HCT116 (cell line): ENCODE measurements around the gene RNF4. TPM values are rescaled to one million over a fixed set of nuclear protein-coding genes. Genes with fewer than 3 reads are reported as not detected.
A peak's percentile ranks its signal among the peaks of the same experiment; 100 is the strongest.

Experiments
- ATAC-seq: fragments of 200-7000 bp; cut with Tn5 transposase; 2 replicates; pipeline ENCODE4 v1.9.1; 2020; ENCODE audit warnings: mild to moderate bottlenecking, moderate library complexity
- BruUV-seq: library from RNA; stranded (reverse); fragments of 400-500 nt; replicated peaks from 2 replicates; lab custom pipeline; 2021; lab: Mats Ljungman, UMichigan
- CTCF ChIA-PET: fragments of 300-600 bp; sonication (Branson Sonifier 250); formaldehyde crosslinking; loops from one replicate; lab custom pipeline; 2021; ENCODE audit warnings: antibody characterized with exemption; lab: Charles Lee
- POLR2A ChIA-PET: fragments of 300-600, 350-600 bp; sonication (Branson Sonifier 250); formaldehyde crosslinking; loops from one replicate; lab custom pipeline; 2021; ENCODE audit warnings: antibody characterized with exemption; lab: Charles Lee
- RAD21 ChIA-PET, 2 experiments: fragments of 300-600 bp; sonication (Branson Sonifier 250); formaldehyde crosslinking; loops; one replicate each; lab custom pipeline; 2023; ENCODE audit warnings: low total read pairs in 2 of 2; ENCODE audit not compliant: uncharacterized antibody in 2 of 2, unreplicated experiment in 2 of 2, low non-redundant PET in 1 of 2; lab: Charles Lee
- DNase-seq: peaks from one replicate; pipeline ENCODE4 v3.0.0-alpha.2; 2010; ENCODE audit warnings: low read depth, low spot score
- H2AFZ ChIP-seq: fragments of 200-600 bp; shearing (Covaris generic), sonication (generic); 2 replicates; pipeline ENCODE4 v1.6.1; 2017; ENCODE audit warnings: low read depth, mixed run types, mixed read lengths, antibody characterized with exemption, low read length; ENCODE audit not compliant: poor library complexity, severe bottlenecking
- H3K27ac ChIP-seq: 2 replicates; pipeline ENCODE4 v1.5.1; 2012; ENCODE audit warnings: low read depth, low read length
- H3K27me3 ChIP-seq: fragments of 200-600 bp; sonication (generic); 2 replicates; pipeline ENCODE4 v1.6.1; 2016; ENCODE audit warnings: mixed run types, low read length, mixed read lengths; ENCODE audit not compliant: insufficient read depth
- H3K36me3 ChIP-seq, 2 experiments: fragments of 200-500 bp in 1 of 2; fragments of 200-600 bp in 1 of 2; sonication (Bioruptor generic) in 1 of 2; sonication (generic) in 1 of 2; 2 replicates each; pipeline versions ENCODE4 v1.5.1 to v1.6.1; 2014 to 2016; ENCODE audit warnings: low read length in 2 of 2, inconsistent platforms in 1 of 2, mixed read lengths in 1 of 2, mixed run types in 1 of 2; ENCODE audit not compliant: insufficient read depth in 2 of 2, control insufficient read depth in 1 of 2
- H3K4me1 ChIP-seq, 2 experiments: fragments of 200-600 bp in 1 of 2; sonication (generic) in 1 of 2; 2 replicates each; pipeline versions ENCODE4 v1.5.1 to v1.6.1; 2012 to 2017; ENCODE audit warnings: low read length in 2 of 2, inconsistent platforms in 1 of 2, mild to moderate bottlenecking in 1 of 2, mixed read lengths in 1 of 2, mixed run types in 1 of 2, moderate library complexity in 1 of 2; ENCODE audit not compliant: insufficient read depth in 2 of 2, control insufficient read depth in 1 of 2
- H3K4me2 ChIP-seq: fragments of 200-600 bp; sonication (generic); 2 replicates; pipeline ENCODE4 v1.6.1; 2017; ENCODE audit warnings: mixed run types, low read length, mixed read lengths
- H3K4me3 ChIP-seq, 2 experiments: fragments of 200-600 bp in 1 of 2; sonication (generic) in 1 of 2; replicated peaks in 1 of 2; 2 replicates each; pipeline ENCODE4 v1.5.1; 2011 to 2016; ENCODE audit warnings: low read length in 2 of 2, control low read depth in 1 of 2, low read depth in 1 of 2, mild to moderate bottlenecking in 1 of 2, mixed read lengths in 1 of 2, mixed run types in 1 of 2
- H3K79me2 ChIP-seq: fragments of 200-600 bp; sonication (generic); 2 replicates; pipeline ENCODE4 v1.6.1; 2017; ENCODE audit warnings: mild to moderate bottlenecking, mixed run types, low read length, moderate library complexity, mixed read lengths; ENCODE audit not compliant: insufficient read depth
- H3K9ac ChIP-seq: fragments of 200-600 bp; sonication (generic); 2 replicates; pipeline ENCODE4 v1.6.1; 2016; ENCODE audit warnings: low read length, mixed read lengths
- H3K9me2 ChIP-seq: fragments of 200-600 bp; sonication (generic), shearing (Covaris generic); 2 replicates; pipeline ENCODE4 v1.6.1; 2017; ENCODE audit warnings: mixed run types, mild to moderate bottlenecking, moderate library complexity; ENCODE audit not compliant: insufficient read depth
- H3K9me3 ChIP-seq, 2 experiments: fragments of 200-500 bp in 1 of 2; fragments of 200-600 bp in 1 of 2; sonication (Bioruptor generic) in 1 of 2; sonication (generic) in 1 of 2; 2 replicates each; pipeline ENCODE4 v1.6.1; 2014 to 2017; ENCODE audit warnings: low read length in 2 of 2, mixed read lengths in 2 of 2, inconsistent platforms in 1 of 2, low read depth in 1 of 2, mild to moderate bottlenecking in 1 of 2, mixed run types in 1 of 2, moderate library complexity in 1 of 2; ENCODE audit not compliant: control insufficient read depth in 1 of 2, insufficient read depth in 1 of 2
- H4K20me1 ChIP-seq: fragments of 200-600 bp; sonication (generic), shearing (Covaris generic); 2 replicates; pipeline ENCODE4 v1.6.1; 2017; ENCODE audit warnings: mixed run types, mild to moderate bottlenecking, moderate library complexity; ENCODE audit not compliant: insufficient read depth
- CBX3 ChIP-seq: IDR thresholded peaks from 2 replicates; pipeline ENCODE4 v1.6.1; 2012; ENCODE audit warnings: low read depth
- CEBPB ChIP-seq: IDR thresholded peaks from 2 replicates; pipeline ENCODE4 v1.6.1; 2012; ENCODE audit warnings: low read depth
- EGR1 ChIP-seq: IDR thresholded peaks from 2 replicates; pipeline ENCODE4 v1.6.1; 2012; ENCODE audit warnings: low read depth
- EZH2phosphoT487 ChIP-seq: fragments of 200-600 bp; IDR thresholded peaks from 2 replicates; pipeline ENCODE4 v1.6.1; 2018; ENCODE audit warnings: antibody characterized with exemption, borderline replicate concordance
- RAD21 ChIP-seq: IDR thresholded peaks from 2 replicates; pipeline ENCODE4 v1.6.1; 2012; ENCODE audit warnings: low read depth, mild to moderate bottlenecking
- REST ChIP-seq: IDR thresholded peaks from 2 replicates; pipeline ENCODE4 v1.6.1; 2012; ENCODE audit warnings: low read depth
- SIN3A ChIP-seq: IDR thresholded peaks from 2 replicates; pipeline ENCODE4 v1.6.1; 2012; ENCODE audit warnings: low read depth
- SP1 ChIP-seq: IDR thresholded peaks from 2 replicates; pipeline ENCODE4 v1.6.1; 2012; ENCODE audit warnings: low read depth
- SRF ChIP-seq: IDR thresholded peaks from 2 replicates; pipeline ENCODE4 v1.6.1; 2012; ENCODE audit warnings: low read depth
- TCF7L2 ChIP-seq: IDR thresholded peaks from 2 replicates; pipeline ENCODE4 v1.7.0; 2011; ENCODE audit warnings: borderline replicate concordance, inconsistent platforms; ENCODE audit not compliant: insufficient read depth, insufficient read length; ENCODE audit errors: extremely low read depth
- YY1 ChIP-seq: IDR thresholded peaks from 2 replicates; pipeline ENCODE4 v1.6.1; 2011; ENCODE audit warnings: low read length, low read depth, moderate library complexity, mild to moderate bottlenecking; ENCODE audit not compliant: insufficient replicate concordance; ENCODE audit errors: extremely low read depth
- ZNF274 ChIP-seq: fragments of 200-500 bp; sonication (Bioruptor generic); IDR thresholded peaks from 2 replicates; pipeline ENCODE4 v1.6.1; 2014; ENCODE audit warnings: mild to moderate bottlenecking, low read depth, low read length, inconsistent platforms
- intact Hi-C: fragments of 100-400 bp; cut with micrococcal nuclease; formaldehyde crosslinking; loops from 2 replicates; pipeline ENCODE4 v1.10.0; 2022
- total RNA-seq: library from RNA; stranded (reverse); gene quantifications from one replicate; pipeline ENCODE4 v1.2.1, GENCODE V29; 2021; ENCODE audit not compliant: unreplicated experiment
- TF ChIP-seq, protein P1 (sequence below): IDR thresholded peaks from 2 replicates; pipeline ENCODE4 v1.6.1; 2012
- TF ChIP-seq, protein P2 (sequence below), 3 experiments: fragments of 200-600 bp in 1 of 3; sonication (generic) in 1 of 3; IDR thresholded peaks in 2 of 3; conservative IDR thresholded peaks in 1 of 3; 2 replicates each; pipeline ENCODE4 v1.5.1; 2012 to 2017; ENCODE audit warnings: low read depth in 2 of 3, low read length in 2 of 3, antibody characterized with exemption in 1 of 3, borderline replicate concordance in 1 of 3, control low read depth in 1 of 3, mild to moderate bottlenecking in 1 of 3, mixed read lengths in 1 of 3, mixed run types in 1 of 3, moderate library complexity in 1 of 3; ENCODE audit not compliant: insufficient read depth in 1 of 3
- TF ChIP-seq, protein P3 (sequence below): IDR thresholded peaks from 2 replicates; pipeline ENCODE4 v1.6.1; 2012

Gene RNF4
- total RNA-seq, 1 experiment from 2014 or later: 62.3 TPM

GRCh38 chr4:2478229-2478628, 9.3 kb downstream of the RNF4 start:
- Histone ChIP-seq H3K4me3 (no peak overlapping the region), H3K4me1 (no peaks in the 10 kb centered on the region), H3K4me2 (no peak overlapping the region), H3K27me3 (no peaks in the 10 kb centered on the region), H4K20me1 (peaks cover 37% of the 10 kb centered on the region; the same call in 1 of the 2 replicates), H2AFZ (no peak overlapping the region), H3K9ac (no peak overlapping the region), H3K9me2 (no peaks in the 10 kb centered on the region), H3K9me3 (no peaks in the 10 kb centered on the region), H3K79me2 (peaks cover 100% of the 10 kb centered on the region)
- ChIA-PET POLR2A (no interaction called here), RAD21 (no interaction called here), CTCF (no interaction called here)
- BruUV-seq: TSS peak; percentile 2
- DNase-seq (no peak), ATAC-seq (peak; percentile 25; the same call in 1 of the 2 replicates)
- intact Hi-C loops: no loop called here
- TF ChIP-seq EZH2phosphoT487: no peak
- no peak for TF ChIP-seq EGR1
- TF ChIP-seq CEBPB: no peak
- TF ChIP-seq, all 23 proteins: peak for 0
- peaks cover 0 to 15% of the 10 kb centered on the region in 2 experiments; a peak in 2 of 4 replicates for H3K36me3 ChIP-seq
- H3K27ac ChIP-seq: no peak overlapping the region

DNA sequence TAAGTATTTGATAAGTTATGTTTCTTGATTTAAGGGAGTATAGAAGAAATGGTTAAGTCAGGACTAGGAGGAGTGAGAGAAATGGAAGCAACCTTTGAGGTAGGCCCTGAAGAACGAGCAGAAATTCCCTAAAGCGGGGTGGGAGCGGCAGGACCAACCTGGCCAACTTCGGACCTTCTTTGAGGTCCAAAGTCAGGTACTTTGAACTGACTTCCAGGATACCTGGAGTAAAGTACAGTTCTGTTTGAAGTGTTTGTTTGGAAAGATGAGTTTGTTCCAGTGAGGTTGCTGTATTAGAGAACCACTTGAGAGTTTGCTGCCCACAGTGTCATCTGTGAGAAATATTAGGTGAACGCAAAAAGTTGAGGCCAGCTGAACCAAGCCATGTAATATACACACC, 11.7 kb downstream of the RNF4 start:
- no peaks in the 10 kb centered on the region for H3K9me3 ChIP-seq
- RAD21 ChIA-PET: no interaction called here
- H2AFZ ChIP-seq: no peak overlapping the region
- peaks cover 46% of the 10 kb centered on the region; the same call in 1 of the 2 replicates for H4K20me1 ChIP-seq
- no peak for DNase-seq
- H3K9me2 ChIP-seq: no peaks in the 10 kb centered on the region
- H3K27me3 ChIP-seq: no peaks in the 10 kb centered on the region
- no TSS peak for BruUV-seq
- no peaks in the 10 kb centered on the region for H3K4me1 ChIP-seq
- intact Hi-C loops: no loop called here
- no peak for ATAC-seq
- no peak overlapping the region for H3K27ac ChIP-seq
- no peak for TF ChIP-seq CEBPB
- TF ChIP-seq, protein P1, sequence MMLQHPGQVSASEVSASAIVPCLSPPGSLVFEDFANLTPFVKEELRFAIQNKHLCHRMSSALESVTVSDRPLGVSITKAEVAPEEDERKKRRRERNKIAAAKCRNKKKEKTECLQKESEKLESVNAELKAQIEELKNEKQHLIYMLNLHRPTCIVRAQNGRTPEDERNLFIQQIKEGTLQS: no peak
- no peak for TF ChIP-seq SRF
- no peak for TF ChIP-seq REST
- TF ChIP-seq ZNF274: no peak
- no peak for TF ChIP-seq SP1
- TF ChIP-seq RAD21: no peak
- no peak for TF ChIP-seq TCF7L2
- TF ChIP-seq CBX3: no peak
- TF ChIP-seq, protein P2, sequence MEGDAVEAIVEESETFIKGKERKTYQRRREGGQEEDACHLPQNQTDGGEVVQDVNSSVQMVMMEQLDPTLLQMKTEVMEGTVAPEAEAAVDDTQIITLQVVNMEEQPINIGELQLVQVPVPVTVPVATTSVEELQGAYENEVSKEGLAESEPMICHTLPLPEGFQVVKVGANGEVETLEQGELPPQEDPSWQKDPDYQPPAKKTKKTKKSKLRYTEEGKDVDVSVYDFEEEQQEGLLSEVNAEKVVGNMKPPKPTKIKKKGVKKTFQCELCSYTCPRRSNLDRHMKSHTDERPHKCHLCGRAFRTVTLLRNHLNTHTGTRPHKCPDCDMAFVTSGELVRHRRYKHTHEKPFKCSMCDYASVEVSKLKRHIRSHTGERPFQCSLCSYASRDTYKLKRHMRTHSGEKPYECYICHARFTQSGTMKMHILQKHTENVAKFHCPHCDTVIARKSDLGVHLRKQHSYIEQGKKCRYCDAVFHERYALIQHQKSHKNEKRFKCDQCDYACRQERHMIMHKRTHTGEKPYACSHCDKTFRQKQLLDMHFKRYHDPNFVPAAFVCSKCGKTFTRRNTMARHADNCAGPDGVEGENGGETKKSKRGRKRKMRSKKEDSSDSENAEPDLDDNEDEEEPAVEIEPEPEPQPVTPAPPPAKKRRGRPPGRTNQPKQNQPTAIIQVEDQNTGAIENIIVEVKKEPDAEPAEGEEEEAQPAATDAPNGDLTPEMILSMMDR (IDR thresholded peaks at IDR 0.05 in 2 of 3, conservative IDR thresholded peaks at IDR 0.05 in 1 of 3; ENCODE audit: borderline replicate concordance in 1 of 3, insufficient read depth in 1 of 3, low read depth in 2 of 3, low read length in 2 of 3): no peak
- TF ChIP-seq YY1: no peak
- TF ChIP-seq, protein P3, sequence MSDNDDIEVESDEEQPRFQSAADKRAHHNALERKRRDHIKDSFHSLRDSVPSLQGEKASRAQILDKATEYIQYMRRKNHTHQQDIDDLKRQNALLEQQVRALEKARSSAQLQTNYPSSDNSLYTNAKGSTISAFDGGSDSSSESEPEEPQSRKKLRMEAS: no peak
- no peak for TF ChIP-seq SIN3A
- TF ChIP-seq, all 23 proteins: peak for 0
- Histone ChIP-seq H3K79me2 (peaks cover 100% of the 10 kb centered on the region), H3K4me2 (no peak overlapping the region), H3K9ac (no peak overlapping the region), H3K4me3 (no peak overlapping the region), H3K36me3 (peaks cover 0 to 9% of the 10 kb centered on the region in 2 experiments; a peak in 2 of 4 replicates)
- ChIA-PET POLR2A (no interaction called here), CTCF (no interaction called here)
